NCI-H1930 (cell line): ENCODE measurements around the gene VMP1.
"Not testable (repeated sequence)": the region's sequence is repeated elsewhere in the genome, so short reads cannot be mapped to it uniquely, and the experiment has no call there.

Experiments used
- DNase-seq, 2 experiments: peaks; one replicate each; lab custom pipeline; 2025; lab: John Stamatoyannopoulos, UW

VMP1 gene

DNA sequence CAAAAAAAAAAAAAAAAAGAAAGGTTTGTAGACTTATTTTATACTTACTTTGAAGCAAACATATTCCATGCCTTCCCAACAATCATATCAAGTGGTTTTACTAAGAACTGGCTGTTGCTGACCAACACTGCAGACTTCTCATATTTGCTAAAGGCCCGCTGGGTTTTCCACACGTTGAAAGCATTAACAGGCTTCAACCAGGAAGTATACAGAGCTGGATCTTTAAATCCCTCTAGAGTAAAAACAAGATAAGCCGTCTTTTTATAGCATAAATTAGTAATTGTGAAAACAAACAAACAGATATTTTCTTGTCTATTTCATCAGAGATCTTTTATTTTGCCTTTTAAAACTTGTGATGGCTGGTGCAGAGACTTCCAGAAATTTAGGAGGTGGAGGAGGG lies 156.2 kb downstream of the VMP1 start:
- no peak for DNase-seq

GRCh38 chr17:59869941-59870218 lies 162.4 kb downstream of the VMP1 start:
- DNase-seq: no peak

DNA sequence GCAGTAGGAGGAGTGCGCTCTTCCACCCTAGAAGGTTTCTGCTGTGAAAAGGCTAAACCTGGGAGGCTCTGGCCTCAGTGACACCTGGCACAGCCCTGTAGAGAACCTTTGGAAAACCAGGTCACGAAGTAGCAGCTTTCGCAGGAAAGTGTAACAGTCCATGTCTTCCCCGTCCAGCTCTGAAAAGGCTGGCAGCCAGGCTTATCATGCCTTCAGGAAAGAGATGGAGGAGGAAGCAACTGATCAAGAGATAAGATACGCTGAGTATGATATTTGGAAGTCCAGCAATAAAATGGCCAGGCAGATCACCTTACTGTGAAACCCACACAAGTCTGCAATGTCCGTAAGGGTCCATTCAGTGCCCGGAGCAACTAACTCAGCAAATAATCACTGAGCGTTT lies 163.0 kb downstream of the VMP1 start:
- no peak for DNase-seq

GRCh38 chr17:59872351-59872750 lies 164.9 kb downstream of the VMP1 start:
- DNase-seq: no peak

DNA sequence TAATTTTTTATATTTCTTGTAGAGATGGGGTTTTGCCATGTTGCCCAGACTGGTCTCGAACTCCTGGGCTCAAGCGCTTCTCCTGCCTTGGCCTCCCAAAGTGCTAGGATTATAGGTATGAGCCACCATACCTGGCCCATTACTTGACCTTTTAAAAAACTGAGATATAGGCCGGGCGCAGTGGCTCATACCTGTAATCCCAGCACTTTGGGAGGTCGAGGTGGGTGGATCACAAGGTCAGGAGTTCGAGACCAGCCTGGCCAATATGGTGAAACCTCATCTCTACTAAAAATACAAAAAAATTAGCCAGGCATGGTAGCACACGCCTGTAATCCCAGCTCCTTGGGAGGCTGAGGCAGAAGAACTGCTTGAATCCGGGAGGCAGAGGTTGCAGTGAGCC lies 166.0 kb downstream of the VMP1 start:
- DNase-seq: not testable (repeated sequence)

GRCh38 chr17:59874376-59874775 lies 166.9 kb downstream of the VMP1 start:
- DNase-seq: no peak

GRCh38 chr17:59876107-59876506 lies 168.7 kb downstream of the VMP1 start:
- DNase-seq: no peak

- no peak for DNase-seq
Observed at GRCh38 chr17:59877965-59878364, 170.5 kb downstream of the VMP1 start.

GRCh38 chr17:59878624-59879023 lies 171.2 kb downstream of the VMP1 start:
- no peak for DNase-seq

DNA sequence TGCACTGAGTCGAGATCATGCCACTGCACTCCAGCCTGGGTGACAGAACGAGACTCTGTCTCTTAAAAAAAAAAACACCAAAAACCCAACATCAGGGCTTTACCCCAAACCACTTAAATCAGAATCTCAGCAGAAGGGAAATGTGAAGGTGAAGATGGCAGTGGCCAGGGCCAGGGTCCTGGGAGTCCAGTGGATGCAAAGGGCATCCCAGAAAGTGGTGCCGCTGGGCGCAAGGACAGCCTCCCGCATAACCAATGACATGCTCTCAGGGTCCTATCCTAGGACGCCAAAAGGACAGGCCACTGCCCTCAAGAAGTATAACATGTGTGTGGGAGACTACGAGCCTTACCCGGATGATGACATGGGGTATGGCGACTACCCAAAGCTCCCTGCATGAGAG lies 177.4 kb downstream of the VMP1 start:
- DNase-seq: no peak

GRCh38 chr17:59888145-59888750 lies 180.8 kb downstream of the VMP1 start:
- no peak for DNase-seq

DNA sequence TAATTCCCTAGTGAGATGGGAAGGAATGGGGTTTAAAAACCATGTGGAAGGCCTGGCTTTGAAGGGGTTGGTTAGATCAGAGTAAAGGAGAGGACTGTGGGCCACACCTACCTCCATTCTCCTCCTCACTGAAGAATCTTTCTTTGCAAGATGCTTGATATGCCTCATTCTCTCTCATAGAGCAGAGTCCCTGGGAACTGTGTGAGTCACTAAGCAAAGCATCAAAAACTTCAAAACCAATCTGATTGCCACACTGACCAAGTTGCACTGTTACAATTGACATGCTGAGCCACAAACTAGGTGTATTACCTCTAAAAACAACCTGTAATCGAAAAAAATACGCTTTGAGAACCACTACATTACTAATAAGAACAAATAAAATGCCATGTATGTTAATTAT lies 183.3 kb downstream of the VMP1 start:
- no peak for DNase-seq
